HCT116 (cell line): ENCODE data around the gene TENT4A. TPM values are rescaled to one million over a fixed set of nuclear protein-coding genes. Genes with fewer than 3 reads are reported as not detected.

Experiments
- ATAC-seq: fragments of 200-7000 bp; cut with Tn5 transposase; 2 replicates; pipeline ENCODE4 v1.9.1; 2020; ENCODE audit warnings: mild to moderate bottlenecking, moderate library complexity
- BruUV-seq: library from RNA; stranded (reverse); fragments of 400-500 nt; replicated peaks from 2 replicates; lab custom pipeline; 2021; lab: Mats Ljungman, UMichigan
- CTCF ChIA-PET: fragments of 300-600 bp; sonication (Branson Sonifier 250); formaldehyde crosslinking; loops from one replicate; lab custom pipeline; 2021; ENCODE audit warnings: antibody characterized with exemption; lab: Charles Lee
- POLR2A ChIA-PET: fragments of 300-600, 350-600 bp; sonication (Branson Sonifier 250); formaldehyde crosslinking; loops from one replicate; lab custom pipeline; 2021; ENCODE audit warnings: antibody characterized with exemption; lab: Charles Lee
- RAD21 ChIA-PET, 2 experiments: fragments of 300-600 bp; sonication (Branson Sonifier 250); formaldehyde crosslinking; loops; one replicate each; lab custom pipeline; 2023; ENCODE audit warnings: low total read pairs in 2 of 2; ENCODE audit not compliant: uncharacterized antibody in 2 of 2, unreplicated experiment in 2 of 2, low non-redundant PET in 1 of 2; lab: Charles Lee
- DNase-seq: peaks from one replicate; pipeline ENCODE4 v3.0.0-alpha.2; 2010; ENCODE audit warnings: low read depth, low spot score
- H2AFZ ChIP-seq: fragments of 200-600 bp; shearing (Covaris generic), sonication (generic); 2 replicates; pipeline ENCODE4 v1.6.1; 2017; ENCODE audit warnings: low read depth, mixed run types, mixed read lengths, antibody characterized with exemption, low read length; ENCODE audit not compliant: poor library complexity, severe bottlenecking
- H3K27ac ChIP-seq: 2 replicates; pipeline ENCODE4 v1.5.1; 2012; ENCODE audit warnings: low read depth, low read length
- H3K27me3 ChIP-seq: fragments of 200-600 bp; sonication (generic); 2 replicates; pipeline ENCODE4 v1.6.1; 2016; ENCODE audit warnings: mixed run types, low read length, mixed read lengths; ENCODE audit not compliant: insufficient read depth
- H3K36me3 ChIP-seq, 2 experiments: fragments of 200-500 bp in 1 of 2; fragments of 200-600 bp in 1 of 2; sonication (Bioruptor generic) in 1 of 2; sonication (generic) in 1 of 2; 2 replicates each; pipeline versions ENCODE4 v1.5.1 to v1.6.1; 2014 to 2016; ENCODE audit warnings: low read length in 2 of 2, inconsistent platforms in 1 of 2, mixed read lengths in 1 of 2, mixed run types in 1 of 2; ENCODE audit not compliant: insufficient read depth in 2 of 2, control insufficient read depth in 1 of 2
- H3K4me1 ChIP-seq, 2 experiments: fragments of 200-600 bp in 1 of 2; sonication (generic) in 1 of 2; 2 replicates each; pipeline versions ENCODE4 v1.5.1 to v1.6.1; 2012 to 2017; ENCODE audit warnings: low read length in 2 of 2, inconsistent platforms in 1 of 2, mild to moderate bottlenecking in 1 of 2, mixed read lengths in 1 of 2, mixed run types in 1 of 2, moderate library complexity in 1 of 2; ENCODE audit not compliant: insufficient read depth in 2 of 2, control insufficient read depth in 1 of 2
- H3K4me2 ChIP-seq: fragments of 200-600 bp; sonication (generic); 2 replicates; pipeline ENCODE4 v1.6.1; 2017; ENCODE audit warnings: mixed run types, low read length, mixed read lengths
- H3K4me3 ChIP-seq, 2 experiments: fragments of 200-600 bp in 1 of 2; sonication (generic) in 1 of 2; replicated peaks in 1 of 2; 2 replicates each; pipeline ENCODE4 v1.5.1; 2011 to 2016; ENCODE audit warnings: low read length in 2 of 2, control low read depth in 1 of 2, low read depth in 1 of 2, mild to moderate bottlenecking in 1 of 2, mixed read lengths in 1 of 2, mixed run types in 1 of 2
- H3K79me2 ChIP-seq: fragments of 200-600 bp; sonication (generic); 2 replicates; pipeline ENCODE4 v1.6.1; 2017; ENCODE audit warnings: mild to moderate bottlenecking, mixed run types, low read length, moderate library complexity, mixed read lengths; ENCODE audit not compliant: insufficient read depth
- H3K9ac ChIP-seq: fragments of 200-600 bp; sonication (generic); 2 replicates; pipeline ENCODE4 v1.6.1; 2016; ENCODE audit warnings: low read length, mixed read lengths
- H3K9me2 ChIP-seq: fragments of 200-600 bp; sonication (generic), shearing (Covaris generic); 2 replicates; pipeline ENCODE4 v1.6.1; 2017; ENCODE audit warnings: mixed run types, mild to moderate bottlenecking, moderate library complexity; ENCODE audit not compliant: insufficient read depth
- H3K9me3 ChIP-seq, 2 experiments: fragments of 200-500 bp in 1 of 2; fragments of 200-600 bp in 1 of 2; sonication (Bioruptor generic) in 1 of 2; sonication (generic) in 1 of 2; 2 replicates each; pipeline ENCODE4 v1.6.1; 2014 to 2017; ENCODE audit warnings: low read length in 2 of 2, mixed read lengths in 2 of 2, inconsistent platforms in 1 of 2, low read depth in 1 of 2, mild to moderate bottlenecking in 1 of 2, mixed run types in 1 of 2, moderate library complexity in 1 of 2; ENCODE audit not compliant: control insufficient read depth in 1 of 2, insufficient read depth in 1 of 2
- H4K20me1 ChIP-seq: fragments of 200-600 bp; sonication (generic), shearing (Covaris generic); 2 replicates; pipeline ENCODE4 v1.6.1; 2017; ENCODE audit warnings: mixed run types, mild to moderate bottlenecking, moderate library complexity; ENCODE audit not compliant: insufficient read depth
- ELF1 ChIP-seq: IDR thresholded peaks from 2 replicates; pipeline ENCODE4 v1.6.1; 2012; ENCODE audit warnings: low read depth, borderline replicate concordance
- POLR2A ChIP-seq: IDR thresholded peaks from 2 replicates; pipeline ENCODE4 v1.7.0; 2011; ENCODE audit warnings: borderline replicate concordance; ENCODE audit not compliant: insufficient read depth, insufficient read length; ENCODE audit errors: extremely low read depth
- SP1 ChIP-seq: IDR thresholded peaks from 2 replicates; pipeline ENCODE4 v1.6.1; 2012; ENCODE audit warnings: low read depth
- ZBTB33 ChIP-seq: IDR thresholded peaks from 2 replicates; pipeline ENCODE4 v1.6.1; 2011; ENCODE audit warnings: mild to moderate bottlenecking, low read length, moderate library complexity; ENCODE audit not compliant: insufficient replicate concordance; ENCODE audit errors: extremely low read depth
- intact Hi-C: fragments of 100-400 bp; cut with micrococcal nuclease; formaldehyde crosslinking; loops from 2 replicates; pipeline ENCODE4 v1.10.0; 2022
- total RNA-seq: library from RNA; stranded (reverse); gene quantifications from one replicate; pipeline ENCODE4 v1.2.1, GENCODE V29; 2021; ENCODE audit not compliant: unreplicated experiment
- TF ChIP-seq, protein P1 (sequence below), 3 experiments: fragments of 200-600 bp in 1 of 3; sonication (generic) in 1 of 3; IDR thresholded peaks in 2 of 3; conservative IDR thresholded peaks in 1 of 3; 2 replicates each; pipeline ENCODE4 v1.5.1; 2012 to 2017; ENCODE audit warnings: low read depth in 2 of 3, low read length in 2 of 3, antibody characterized with exemption in 1 of 3, borderline replicate concordance in 1 of 3, control low read depth in 1 of 3, mild to moderate bottlenecking in 1 of 3, mixed read lengths in 1 of 3, mixed run types in 1 of 3, moderate library complexity in 1 of 3; ENCODE audit not compliant: insufficient read depth in 1 of 3

The TENT4A gene
- total RNA-seq, 1 experiment from 2014 or later, result 39.8 TPM

GRCh38 chr5:6701491-6701890 is 11.7 kb upstream of the TENT4A start (continued):
- TF ChIP-seq ZBTB33 (no peak), POLR2A (no peak)

DNA sequence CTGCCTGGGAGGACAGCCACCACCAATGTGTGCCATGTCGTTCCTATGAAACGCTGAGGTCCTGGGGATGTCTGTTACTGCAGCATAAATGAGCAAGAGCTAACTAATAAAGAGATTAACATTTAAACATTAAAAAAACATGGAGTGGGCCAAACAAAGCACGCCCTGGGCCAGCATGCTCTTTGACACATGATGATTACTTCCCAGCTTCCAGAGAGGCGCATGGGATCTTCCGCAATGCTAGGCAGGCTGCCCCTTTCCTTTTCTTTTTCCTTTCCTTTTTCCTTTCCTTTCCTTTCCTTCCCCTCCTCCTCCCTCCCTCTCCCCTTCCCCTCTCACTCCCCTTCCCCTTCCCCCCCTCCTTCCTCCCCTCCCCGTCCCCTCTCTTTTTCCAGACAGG is 10.6 kb upstream of the TENT4A start:
- POLR2A ChIA-PET, result no interaction called here
- intact Hi-C loops, result no loop called here

More for the DNA sequence above, 10.6 kb upstream of the TENT4A start:
- ChIA-PET CTCF (no interaction called here), RAD21 (no interaction called here)
- Histone ChIP-seq H3K4me3 (no peak overlapping the region), H3K9ac (no peak overlapping the region), H3K79me2 (no peaks in the 10 kb centered on the region), H3K36me3 (no peaks in the 10 kb centered on the region), H3K27ac (no peak overlapping the region), H3K4me2 (no peak overlapping the region), H4K20me1 (no peaks in the 10 kb centered on the region), H3K4me1 (peaks cover 14 to 21% of the 10 kb centered on the region in 2 experiments), H2AFZ (no peak overlapping the region)
- DNase-seq, result no peak
- BruUV-seq, result no TSS peak
- TF ChIP-seq, protein P1, sequence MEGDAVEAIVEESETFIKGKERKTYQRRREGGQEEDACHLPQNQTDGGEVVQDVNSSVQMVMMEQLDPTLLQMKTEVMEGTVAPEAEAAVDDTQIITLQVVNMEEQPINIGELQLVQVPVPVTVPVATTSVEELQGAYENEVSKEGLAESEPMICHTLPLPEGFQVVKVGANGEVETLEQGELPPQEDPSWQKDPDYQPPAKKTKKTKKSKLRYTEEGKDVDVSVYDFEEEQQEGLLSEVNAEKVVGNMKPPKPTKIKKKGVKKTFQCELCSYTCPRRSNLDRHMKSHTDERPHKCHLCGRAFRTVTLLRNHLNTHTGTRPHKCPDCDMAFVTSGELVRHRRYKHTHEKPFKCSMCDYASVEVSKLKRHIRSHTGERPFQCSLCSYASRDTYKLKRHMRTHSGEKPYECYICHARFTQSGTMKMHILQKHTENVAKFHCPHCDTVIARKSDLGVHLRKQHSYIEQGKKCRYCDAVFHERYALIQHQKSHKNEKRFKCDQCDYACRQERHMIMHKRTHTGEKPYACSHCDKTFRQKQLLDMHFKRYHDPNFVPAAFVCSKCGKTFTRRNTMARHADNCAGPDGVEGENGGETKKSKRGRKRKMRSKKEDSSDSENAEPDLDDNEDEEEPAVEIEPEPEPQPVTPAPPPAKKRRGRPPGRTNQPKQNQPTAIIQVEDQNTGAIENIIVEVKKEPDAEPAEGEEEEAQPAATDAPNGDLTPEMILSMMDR (IDR thresholded peaks at IDR 0.05 in 2 of 3, conservative IDR thresholded peaks at IDR 0.05 in 1 of 3; ENCODE audit: borderline replicate concordance in 1 of 3, insufficient read depth in 1 of 3, low read depth in 2 of 3, low read length in 2 of 3), result no peak
- TF ChIP-seq SP1 (no peak), ELF1 (no peak)
- TF ChIP-seq, all 23 proteins: peak for 0
- no peaks in the 10 kb centered on the region for H3K27me3 ChIP-seq
- H3K9me2 ChIP-seq, result no peaks in the 10 kb centered on the region
- H3K9me3 ChIP-seq, result no peaks in the 10 kb centered on the region
- ATAC-seq, result no peak
